Sigmoid colon (tissue), 4 donors: Measurements from ENCODE around the gene FLNC.

ENCODE experiments used
- POLR2AphosphoS5 ChIP-seq, 4 donors: sonication (generic); formaldehyde crosslinking; IDR thresholded peaks; one replicate each; pipeline ENCODE4 v1.6.1; 2017; ENCODE audit warnings: antibody characterized with exemption in 4 of 4
- TF ChIP-seq, protein P1 (sequence below), 4 experiments: fragments of 450-650 bp in 3 of 4; fragments of 200-600 bp in 1 of 4; IDR thresholded peaks; one replicate each; pipeline ENCODE4 v1.5.1; 2016 to 2019; ENCODE audit warnings: antibody characterized with exemption in 4 of 4, mild to moderate bottlenecking in 3 of 4, moderate library complexity in 2 of 4

DNA sequence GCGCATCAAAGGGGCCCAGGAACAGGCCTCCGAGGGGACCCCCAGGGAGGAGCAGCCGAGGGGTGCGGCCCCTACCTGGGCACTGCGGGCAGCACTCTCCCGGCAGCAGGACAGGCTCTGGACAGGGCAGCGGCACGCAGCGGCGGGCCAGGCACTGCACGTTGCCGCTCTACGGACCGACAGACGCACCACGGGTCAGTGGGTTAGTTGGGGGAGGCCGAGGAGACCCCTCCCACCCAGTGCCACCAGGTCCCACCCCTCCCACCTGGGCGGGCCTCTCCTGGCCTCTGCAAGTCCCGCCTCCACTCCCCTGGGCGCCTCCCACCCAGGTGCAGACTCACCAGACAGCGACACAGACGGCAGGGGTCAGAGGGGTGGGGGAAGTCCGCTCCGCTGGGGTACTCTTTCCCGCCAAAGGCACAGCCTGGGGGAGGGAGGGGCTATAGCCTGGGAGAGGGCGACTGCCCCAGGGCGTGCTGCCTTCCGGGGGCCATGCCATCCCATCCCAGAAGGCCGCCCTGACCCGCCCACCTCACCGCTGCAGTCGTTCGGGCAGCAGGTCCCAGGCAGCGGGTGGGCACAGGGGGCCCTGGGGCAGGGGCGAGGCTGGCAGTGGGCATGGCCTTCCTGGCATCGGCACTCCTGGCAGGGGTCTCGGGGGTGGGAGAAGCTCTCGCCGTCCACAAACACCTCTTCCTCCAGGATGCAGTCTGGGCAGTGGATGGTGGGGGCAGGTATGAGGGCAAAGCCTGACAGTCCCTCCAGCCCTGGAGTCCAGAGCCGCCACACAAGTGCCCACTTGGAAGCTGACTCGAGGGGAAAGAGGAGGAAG, 61.1 kb downstream of the FLNC start:
- TF ChIP-seq, protein P1, sequence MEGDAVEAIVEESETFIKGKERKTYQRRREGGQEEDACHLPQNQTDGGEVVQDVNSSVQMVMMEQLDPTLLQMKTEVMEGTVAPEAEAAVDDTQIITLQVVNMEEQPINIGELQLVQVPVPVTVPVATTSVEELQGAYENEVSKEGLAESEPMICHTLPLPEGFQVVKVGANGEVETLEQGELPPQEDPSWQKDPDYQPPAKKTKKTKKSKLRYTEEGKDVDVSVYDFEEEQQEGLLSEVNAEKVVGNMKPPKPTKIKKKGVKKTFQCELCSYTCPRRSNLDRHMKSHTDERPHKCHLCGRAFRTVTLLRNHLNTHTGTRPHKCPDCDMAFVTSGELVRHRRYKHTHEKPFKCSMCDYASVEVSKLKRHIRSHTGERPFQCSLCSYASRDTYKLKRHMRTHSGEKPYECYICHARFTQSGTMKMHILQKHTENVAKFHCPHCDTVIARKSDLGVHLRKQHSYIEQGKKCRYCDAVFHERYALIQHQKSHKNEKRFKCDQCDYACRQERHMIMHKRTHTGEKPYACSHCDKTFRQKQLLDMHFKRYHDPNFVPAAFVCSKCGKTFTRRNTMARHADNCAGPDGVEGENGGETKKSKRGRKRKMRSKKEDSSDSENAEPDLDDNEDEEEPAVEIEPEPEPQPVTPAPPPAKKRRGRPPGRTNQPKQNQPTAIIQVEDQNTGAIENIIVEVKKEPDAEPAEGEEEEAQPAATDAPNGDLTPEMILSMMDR (IDR thresholded peaks at IDR 0.05) = no peak
- no peak for TF ChIP-seq POLR2AphosphoS5 (IDR thresholded peaks at IDR 0.05)
